HG03135 (cell line): Measurements from ENCODE around the gene LGALS7.

Source experiments
- ATAC-seq: cut with Tn5 transposase; IDR thresholded peaks from one replicate; pipeline ENCODE4 v1.9.1; 2021; ENCODE audit warnings: mild to moderate bottlenecking, moderate library complexity; ENCODE audit not compliant: unreplicated experiment

Gene LGALS7

GRCh38 chr19:38728752-38729541, 44.4 kb downstream of the LGALS7 start:
- ATAC-seq: no peak

GRCh38 chr19:38727868-38728660, 45.3 kb downstream of the LGALS7 start:
- ATAC-seq: no peak

DNA sequence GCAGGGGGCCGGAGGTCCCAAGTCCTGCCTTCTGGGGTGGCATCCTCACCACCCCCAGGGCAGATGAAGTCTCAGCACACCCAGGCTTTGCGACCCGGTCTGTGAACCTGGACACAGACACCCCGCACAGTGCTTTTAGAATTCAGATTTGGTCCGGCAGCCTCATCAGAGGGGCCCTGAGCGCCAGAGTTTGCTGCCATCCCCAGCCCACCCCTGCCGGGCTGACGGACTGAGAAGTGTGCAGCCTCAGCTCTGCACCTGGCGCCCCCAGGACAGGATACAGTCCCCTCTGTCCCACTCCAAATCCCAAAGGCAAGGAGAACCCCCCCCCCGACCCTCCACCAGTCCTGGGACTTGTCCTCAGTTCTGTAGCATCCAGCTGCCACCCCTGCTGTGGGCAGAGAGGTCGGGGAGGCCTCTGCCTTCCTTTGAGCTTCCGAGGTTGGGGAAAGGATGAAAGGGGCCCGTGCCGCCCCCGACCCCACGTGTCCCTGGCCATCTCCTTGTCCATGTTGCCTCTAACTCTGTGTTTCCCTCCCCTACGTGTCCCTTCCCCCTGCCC, 45.9 kb downstream of the LGALS7 start:
- no peak for ATAC-seq

GRCh38 chr19:38726761-38727301, 46.5 kb downstream of the LGALS7 start:
- no peak for ATAC-seq

DNA sequence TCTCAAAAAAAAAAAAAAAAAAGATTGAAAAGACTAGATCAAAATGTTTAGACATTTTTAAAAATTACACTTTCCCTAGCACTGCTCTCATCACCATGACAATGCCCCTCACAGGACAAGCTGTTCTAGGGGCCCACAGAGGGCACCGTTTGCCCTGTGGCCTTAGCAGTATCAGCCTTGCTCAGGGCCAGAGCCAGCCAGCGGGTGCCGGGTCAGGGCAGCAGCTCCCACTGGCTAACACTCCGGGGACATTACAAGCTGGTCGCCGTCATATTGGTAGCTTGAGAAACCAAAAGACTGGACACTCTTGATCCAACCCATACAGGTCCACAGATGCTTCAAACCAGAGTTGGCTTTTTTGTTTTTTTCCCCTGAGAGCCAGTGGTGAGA, 47.0 kb downstream of the LGALS7 start:
- ATAC-seq: no peak

GRCh38 chr19:38725469-38726283, 47.6 kb downstream of the LGALS7 start:
- ATAC-seq: no peak

DNA sequence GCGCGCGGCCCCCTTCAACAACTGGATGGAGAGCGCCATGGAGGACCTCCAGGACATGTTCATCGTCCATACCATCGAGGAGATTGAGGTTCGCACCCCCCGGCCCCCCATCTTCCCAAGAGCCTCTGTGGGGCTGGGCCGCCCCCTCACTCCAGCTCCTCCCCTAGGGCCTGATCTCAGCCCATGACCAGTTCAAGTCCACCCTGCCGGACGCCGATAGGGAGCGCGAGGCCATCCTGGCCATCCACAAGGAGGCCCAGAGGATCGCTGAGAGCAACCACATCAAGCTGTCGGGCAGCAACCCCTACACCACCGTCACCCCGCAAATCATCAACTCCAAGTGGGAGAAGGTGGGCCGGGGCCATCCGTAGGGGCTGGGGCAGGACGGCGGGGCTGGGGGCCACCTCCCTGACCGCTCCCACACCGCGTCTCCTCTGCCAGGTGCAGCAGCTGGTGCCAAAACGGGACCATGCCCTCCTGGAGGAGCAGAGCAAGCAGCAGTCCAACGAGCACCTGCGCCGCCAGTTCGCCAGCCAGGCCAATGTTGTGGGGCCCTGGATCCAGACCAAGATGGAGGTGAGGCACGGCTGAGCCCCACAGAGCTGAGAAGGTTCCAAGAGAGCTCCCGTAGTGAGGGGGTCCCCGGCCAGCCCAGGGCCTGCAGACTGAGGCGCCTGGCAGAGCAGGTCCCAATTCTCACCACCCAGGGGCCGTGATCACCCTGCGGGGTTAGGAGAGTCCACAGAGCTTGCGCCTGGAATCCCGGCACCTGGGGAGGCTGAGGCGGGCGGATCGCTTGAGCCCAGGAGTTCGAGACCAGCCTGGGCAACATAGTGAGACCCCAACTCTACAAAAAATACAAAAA, 49.1 kb downstream of the LGALS7 start:
- no peak for ATAC-seq

DNA sequence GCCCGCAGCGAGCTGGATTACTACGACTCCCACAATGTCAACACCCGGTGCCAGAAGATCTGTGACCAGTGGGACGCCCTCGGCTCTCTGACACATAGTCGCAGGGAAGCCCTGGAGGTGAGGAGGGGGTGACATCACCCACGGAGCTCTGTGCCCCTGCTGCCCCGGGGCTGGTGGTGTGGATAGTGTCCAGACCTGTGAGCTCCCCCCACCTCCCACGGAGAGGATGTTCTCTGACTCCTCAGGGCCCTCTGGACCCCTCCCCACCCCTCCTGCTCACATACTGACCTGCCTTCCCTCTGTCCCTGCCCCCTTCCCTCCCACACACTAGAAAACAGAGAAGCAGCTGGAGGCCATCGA, 49.7 kb downstream of the LGALS7 start:
- no peak for ATAC-seq

GRCh38 chr19:38722947-38723605, 50.2 kb downstream of the LGALS7 start:
- ATAC-seq: no peak

DNA sequence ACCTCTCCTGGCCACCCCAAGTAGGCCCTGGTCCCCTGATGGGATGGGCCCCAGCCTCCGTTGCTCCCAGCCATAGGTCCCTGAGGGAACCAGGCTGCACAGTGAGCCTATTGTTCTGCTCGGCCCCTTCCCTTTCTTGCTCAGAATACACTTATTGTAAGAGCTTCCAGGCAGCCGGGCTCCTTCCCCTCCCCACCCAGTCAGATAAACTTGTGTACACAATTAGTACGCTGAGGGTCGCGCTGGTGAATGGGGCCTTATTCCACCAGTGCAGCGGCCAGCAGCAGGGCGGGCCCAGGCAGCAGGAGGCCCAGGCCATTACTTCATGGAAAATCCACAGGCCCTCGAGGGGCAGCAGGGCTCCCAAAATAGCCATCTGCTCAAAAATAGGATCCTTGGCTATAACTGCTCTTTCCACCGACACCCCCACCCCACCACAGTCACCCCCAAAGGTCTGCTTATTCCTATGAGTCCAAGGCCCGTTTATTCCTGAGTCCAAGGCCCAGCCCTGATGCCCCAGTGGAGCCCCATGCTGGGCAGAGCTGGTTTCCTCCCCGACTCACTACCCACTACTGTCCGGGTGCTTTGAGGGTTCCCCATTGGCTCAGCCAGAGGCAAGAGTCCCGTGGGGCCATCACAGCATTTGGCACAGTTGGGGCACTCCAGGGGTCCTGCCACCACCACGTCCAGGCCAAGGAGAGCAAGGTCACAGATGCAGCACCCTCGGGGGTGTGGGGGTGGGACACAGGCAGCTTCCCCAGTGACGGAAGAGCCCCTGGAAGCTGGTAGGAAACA, 51.1 kb downstream of the LGALS7 start:
- no peak for ATAC-seq

- ATAC-seq: no peak
These were observed 51.8 kb downstream of the LGALS7 start for GRCh38 chr19:38721496-38721895.
